T-helper 1 cell treated with Interleukin-12 subunit alpha and Interleukin-12 subunit beta and Interleukin-4 antibody, amounts not matched to agents 30 μg/mL and 1 μg/mL, for 36 hours (primary cell): ENCODE results near the gene SATB1.

Experiments
- H3K27ac Mint-ChIP-seq: one replicate; pipeline ENCODE4 v1.8.0; 2021; ENCODE audit warnings: mild to moderate bottlenecking, mixed read lengths
- H3K27me3 Mint-ChIP-seq: one replicate; pipeline ENCODE4 v1.8.0; 2021; ENCODE audit warnings: low read depth, mixed read lengths
- H3K36me3 Mint-ChIP-seq: one replicate; pipeline ENCODE4 v1.8.0; 2021; ENCODE audit warnings: low read depth, mixed read lengths
- H3K4me1 Mint-ChIP-seq: one replicate; pipeline ENCODE4 v1.8.0; 2021; ENCODE audit warnings: low read depth, mixed read lengths
- H3K4me3 Mint-ChIP-seq: one replicate; pipeline ENCODE4 v1.8.0; 2021; ENCODE audit warnings: mild to moderate bottlenecking, moderate library complexity, mixed read lengths
- H3K9me3 Mint-ChIP-seq: one replicate; pipeline ENCODE4 v1.8.0; 2021; ENCODE audit warnings: mixed read lengths

The SATB1 gene

GRCh38 chr3:18398448-18398847, 26.7 kb downstream of the SATB1 start:
- H3K9me3 Mint-ChIP-seq, result no peaks in the 10 kb centered on the region
- peak overlapping the region; percentile 33 for H3K27ac Mint-ChIP-seq
- H3K27me3 Mint-ChIP-seq, result no peaks in the 10 kb centered on the region
- H3K4me1 Mint-ChIP-seq, result peaks cover 83% of the 10 kb centered on the region
- H3K36me3 Mint-ChIP-seq, result peaks cover 79% of the 10 kb centered on the region
- no peak overlapping the region for H3K4me3 Mint-ChIP-seq

DNA sequence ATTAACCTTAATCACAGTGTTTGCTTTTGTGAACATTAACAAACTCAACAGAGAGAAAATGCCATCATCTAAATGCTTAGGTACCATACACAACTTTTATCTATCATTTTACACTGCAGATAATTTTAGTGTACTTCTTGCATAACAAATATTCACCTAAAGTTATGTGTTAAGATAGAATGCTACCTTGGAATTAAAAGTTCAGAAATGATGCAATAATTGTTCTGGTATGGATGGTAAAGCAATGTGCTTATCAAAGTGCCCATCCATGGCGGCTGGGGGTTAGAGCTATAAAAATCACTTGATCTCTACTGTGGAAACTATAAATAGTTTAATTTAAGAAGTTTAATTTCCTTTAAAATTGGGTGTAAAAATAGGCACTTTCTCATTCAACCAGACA, 28.7 kb downstream of the SATB1 start:
- Mint-ChIP-seq H3K4me3 (no peak overlapping the region), H3K36me3 (peaks cover 80% of the 10 kb centered on the region), H3K27me3 (no peaks in the 10 kb centered on the region)

GRCh38 chr3:18394384-18394995, 30.6 kb downstream of the SATB1 start:
- Mint-ChIP-seq H3K36me3 (peaks cover 71% of the 10 kb centered on the region), H3K4me3 (peak overlapping the region; percentile 32), H3K9me3 (no peaks in the 10 kb centered on the region), H3K27me3 (no peaks in the 10 kb centered on the region), H3K27ac (peak overlapping the region; percentile 43), H3K4me1 (peaks cover 68% of the 10 kb centered on the region)

More for the DNA sequence above, 28.7 kb downstream of the SATB1 start:
- Mint-ChIP-seq H3K27ac (peak overlapping the region; percentile 65), H3K4me1 (peaks cover 78% of the 10 kb centered on the region), H3K9me3 (no peaks in the 10 kb centered on the region)

- Mint-ChIP-seq H3K4me3 (peak overlapping the region; percentile 32), H3K4me1 (peaks cover 69% of the 10 kb centered on the region), H3K27me3 (no peaks in the 10 kb centered on the region), H3K27ac (peak overlapping the region; percentile 43), H3K36me3 (peaks cover 68% of the 10 kb centered on the region), H3K9me3 (no peaks in the 10 kb centered on the region)
Observed at GRCh38 chr3:18393906-18394305, 31.2 kb downstream of the SATB1 start.

DNA sequence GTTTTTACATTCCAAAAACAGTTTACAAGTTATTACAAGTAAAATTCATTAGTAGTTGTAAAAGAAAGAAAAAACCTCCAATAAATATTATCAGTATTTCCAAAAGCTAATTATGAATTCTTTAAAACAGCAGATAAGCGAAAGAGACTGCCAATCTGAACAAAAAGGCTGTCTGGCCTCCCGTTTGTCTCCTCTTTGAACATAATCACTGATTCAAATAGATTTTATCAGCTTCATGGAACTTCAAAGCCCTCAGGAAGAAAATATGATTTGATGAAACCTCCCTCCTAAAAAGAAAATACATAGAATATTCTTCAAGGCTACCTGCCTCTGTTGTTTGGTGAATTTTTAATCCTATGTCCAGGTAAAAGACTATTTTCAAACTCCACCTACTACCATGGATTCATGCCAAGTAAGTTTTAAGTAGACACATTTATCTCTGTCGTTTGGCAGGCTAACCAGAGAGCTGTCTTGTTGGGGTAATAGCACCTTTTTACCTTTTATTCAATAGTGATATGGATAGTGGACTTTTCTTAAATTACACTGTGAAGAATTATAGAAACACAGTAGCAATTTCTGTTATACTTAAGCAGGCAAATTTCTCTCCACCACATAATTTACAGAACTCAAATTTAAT, 35.0 kb downstream of the SATB1 start:
- Mint-ChIP-seq H3K4me1 (peaks cover 65% of the 10 kb centered on the region), H3K4me3 (peak overlapping the region; percentile 52)

DNA sequence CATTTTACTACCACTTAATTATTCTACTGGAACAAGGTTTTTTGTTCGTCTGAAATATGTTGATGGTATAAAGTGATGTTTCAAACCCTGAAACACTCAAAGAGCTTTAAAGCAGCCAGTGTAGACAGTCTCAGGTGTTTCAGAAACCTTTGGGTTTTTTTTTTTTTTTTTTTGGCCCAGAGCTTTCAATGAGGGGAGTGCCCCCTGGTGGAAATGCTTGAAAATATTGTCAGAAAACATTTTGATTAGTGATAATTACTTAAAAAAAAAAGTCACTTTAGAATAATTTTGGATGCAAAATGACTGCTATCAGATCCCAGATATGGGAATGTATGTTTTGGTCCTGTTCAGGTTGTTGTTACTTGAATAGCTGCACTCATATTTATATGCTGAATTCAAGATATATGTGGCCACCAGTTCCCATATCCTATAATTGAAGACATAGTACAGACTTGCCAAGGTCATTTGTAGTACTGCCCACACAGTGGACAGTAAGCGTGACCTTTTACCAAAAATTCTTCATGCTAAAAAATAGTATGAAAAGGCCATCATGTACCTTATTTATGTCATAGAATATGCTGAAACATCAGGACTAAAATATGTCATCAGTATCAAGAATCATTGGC, 35.9 kb downstream of the SATB1 start:
- Mint-ChIP-seq H3K36me3 (peaks cover 57% of the 10 kb centered on the region), H3K27ac (peak overlapping the region; percentile 4), H3K4me3 (no peak overlapping the region), H3K4me1 (peaks cover 63% of the 10 kb centered on the region), H3K27me3 (no peaks in the 10 kb centered on the region), H3K9me3 (no peaks in the 10 kb centered on the region)

More for the DNA sequence above, 35.0 kb downstream of the SATB1 start:
- peaks cover 61% of the 10 kb centered on the region for H3K36me3 Mint-ChIP-seq
- peak overlapping the region; percentile 66 for H3K27ac Mint-ChIP-seq
- no peaks in the 10 kb centered on the region for H3K9me3 Mint-ChIP-seq
- H3K27me3 Mint-ChIP-seq, result no peaks in the 10 kb centered on the region

DNA sequence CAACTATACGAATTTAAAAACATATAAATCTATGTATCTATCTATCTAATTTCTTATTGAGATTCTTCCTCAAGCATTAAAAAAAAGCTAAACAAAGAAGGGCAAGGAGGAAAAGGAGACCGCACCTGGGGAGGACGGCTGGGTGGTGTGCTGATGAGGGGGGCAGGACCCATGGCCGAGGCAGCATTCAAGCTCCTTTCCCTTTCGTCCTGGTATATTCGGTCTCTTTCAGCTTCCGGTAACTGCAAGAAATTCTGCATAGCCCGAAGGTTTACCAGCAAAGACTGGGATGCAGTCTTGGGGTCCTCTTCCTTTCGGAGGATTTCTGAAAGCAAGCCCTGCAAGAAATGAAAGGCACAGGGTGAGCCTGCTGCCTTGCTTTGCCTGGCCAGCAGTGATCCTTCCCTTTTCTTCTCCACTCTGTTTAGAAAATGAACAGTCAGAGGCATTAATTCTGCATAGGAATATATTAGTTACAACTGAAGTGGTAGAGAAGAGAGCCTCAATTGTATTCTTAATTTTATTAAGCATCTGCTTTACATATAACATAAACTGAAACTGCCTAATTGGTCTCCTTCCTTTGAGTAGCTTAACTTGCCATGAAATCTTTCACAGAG, 38.8 kb downstream of the SATB1 start:
- no peak overlapping the region for H3K4me3 Mint-ChIP-seq
- no peak overlapping the region for H3K27ac Mint-ChIP-seq
- no peaks in the 10 kb centered on the region for H3K27me3 Mint-ChIP-seq
- H3K4me1 Mint-ChIP-seq, result peaks cover 52% of the 10 kb centered on the region
- H3K36me3 Mint-ChIP-seq, result peaks cover 49% of the 10 kb centered on the region
- H3K9me3 Mint-ChIP-seq, result no peaks in the 10 kb centered on the region

DNA sequence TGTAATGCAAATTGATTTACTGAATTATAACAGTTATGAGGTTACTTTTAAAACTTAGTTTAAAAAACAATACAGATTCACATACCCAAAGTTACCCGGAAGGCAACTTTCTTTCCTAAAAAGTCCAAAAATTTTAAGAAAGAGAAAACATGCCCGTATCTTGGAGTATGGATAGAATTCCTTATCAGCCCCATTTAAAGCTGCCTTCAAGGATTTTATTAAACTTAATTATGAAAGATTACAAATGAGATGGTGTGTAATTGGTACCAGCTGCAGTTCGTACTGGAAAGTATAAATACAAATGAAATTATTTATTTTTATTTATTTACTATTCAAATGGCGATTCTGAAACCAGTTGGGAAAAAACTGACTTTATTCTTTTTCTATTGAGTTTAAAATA, 39.4 kb downstream of the SATB1 start:
- Mint-ChIP-seq H3K27me3 (no peaks in the 10 kb centered on the region), H3K4me1 (peaks cover 56% of the 10 kb centered on the region), H3K27ac (no peak overlapping the region), H3K36me3 (peaks cover 54% of the 10 kb centered on the region), H3K9me3 (no peaks in the 10 kb centered on the region), H3K4me3 (no peak overlapping the region)

DNA sequence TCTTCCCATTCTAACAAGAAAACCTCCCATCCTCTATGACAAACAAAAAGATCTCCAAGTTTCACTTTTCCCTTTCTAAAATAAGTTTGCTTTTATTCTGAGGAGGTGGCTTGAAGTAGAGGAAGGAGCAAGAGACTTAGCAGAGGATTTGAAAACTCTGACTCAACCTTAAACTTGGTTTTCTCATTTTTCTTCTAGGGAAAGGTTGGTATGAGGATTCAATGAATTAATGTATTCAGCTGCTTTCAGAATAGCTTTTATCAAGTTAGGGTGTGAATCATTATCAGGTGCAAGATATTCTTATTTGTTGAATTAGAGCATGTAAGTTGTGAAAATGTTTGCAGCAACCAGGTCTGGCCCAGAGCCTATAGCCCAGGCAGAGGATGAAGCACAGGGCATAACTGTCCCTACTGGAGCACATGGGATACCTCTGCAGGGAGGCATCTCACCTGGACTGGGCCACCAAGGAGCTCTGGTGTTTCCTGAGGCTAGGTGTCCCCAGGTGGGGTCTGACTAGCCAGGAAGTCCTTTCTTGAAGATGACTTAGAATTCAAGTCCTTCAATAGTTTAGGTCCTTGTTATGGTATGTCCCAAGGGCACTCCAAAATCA, 42.3 kb downstream of the SATB1 start:
- Mint-ChIP-seq H3K27me3 (no peaks in the 10 kb centered on the region), H3K9me3 (no peaks in the 10 kb centered on the region), H3K27ac (peak overlapping the region; percentile 62), H3K36me3 (peaks cover 56% of the 10 kb centered on the region), H3K4me3 (no peak overlapping the region), H3K4me1 (peaks cover 52% of the 10 kb centered on the region)

DNA sequence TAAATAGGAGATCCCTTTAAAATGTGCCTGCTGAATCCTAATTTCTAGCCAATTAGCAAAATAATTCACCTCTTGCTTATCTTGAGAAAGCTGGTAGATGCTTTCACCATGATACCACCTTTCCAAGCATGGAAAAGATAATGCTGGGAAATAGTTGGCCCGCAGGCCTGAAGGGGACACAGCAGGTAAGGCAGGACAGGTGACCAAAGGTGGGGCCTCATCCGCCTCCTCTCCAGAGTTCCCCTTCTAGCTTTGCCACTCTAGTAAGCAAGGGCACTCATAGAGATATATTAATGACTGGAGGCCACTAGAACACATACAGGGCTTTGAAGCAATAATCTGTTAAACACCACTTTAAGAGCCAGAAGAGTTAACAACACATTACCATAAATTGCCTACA, 45.5 kb downstream of the SATB1 start:
- Mint-ChIP-seq H3K27me3 (no peaks in the 10 kb centered on the region), H3K4me3 (no peak overlapping the region), H3K27ac (peak overlapping the region; percentile 37), H3K9me3 (no peaks in the 10 kb centered on the region), H3K36me3 (peaks cover 66% of the 10 kb centered on the region), H3K4me1 (peaks cover 57% of the 10 kb centered on the region)

- H3K36me3 Mint-ChIP-seq, result peaks cover 68% of the 10 kb centered on the region
Observed at GRCh38 chr3:18378218-18378617, 46.9 kb downstream of the SATB1 start.

GRCh38 chr3:18376682-18377081, 48.5 kb downstream of the SATB1 start:
- H3K4me1 Mint-ChIP-seq, result peaks cover 71% of the 10 kb centered on the region
- no peak overlapping the region for H3K27ac Mint-ChIP-seq
- H3K4me3 Mint-ChIP-seq, result no peak overlapping the region
- H3K27me3 Mint-ChIP-seq, result no peaks in the 10 kb centered on the region
- peaks cover 71% of the 10 kb centered on the region for H3K36me3 Mint-ChIP-seq
- no peaks in the 10 kb centered on the region for H3K9me3 Mint-ChIP-seq

More at GRCh38 chr3:18378218-18378617, 46.9 kb downstream of the SATB1 start:
- no peaks in the 10 kb centered on the region for H3K9me3 Mint-ChIP-seq
- no peak overlapping the region for H3K27ac Mint-ChIP-seq
- H3K27me3 Mint-ChIP-seq, result no peaks in the 10 kb centered on the region
- peaks cover 63% of the 10 kb centered on the region for H3K4me1 Mint-ChIP-seq
- H3K4me3 Mint-ChIP-seq, result no peak overlapping the region

DNA sequence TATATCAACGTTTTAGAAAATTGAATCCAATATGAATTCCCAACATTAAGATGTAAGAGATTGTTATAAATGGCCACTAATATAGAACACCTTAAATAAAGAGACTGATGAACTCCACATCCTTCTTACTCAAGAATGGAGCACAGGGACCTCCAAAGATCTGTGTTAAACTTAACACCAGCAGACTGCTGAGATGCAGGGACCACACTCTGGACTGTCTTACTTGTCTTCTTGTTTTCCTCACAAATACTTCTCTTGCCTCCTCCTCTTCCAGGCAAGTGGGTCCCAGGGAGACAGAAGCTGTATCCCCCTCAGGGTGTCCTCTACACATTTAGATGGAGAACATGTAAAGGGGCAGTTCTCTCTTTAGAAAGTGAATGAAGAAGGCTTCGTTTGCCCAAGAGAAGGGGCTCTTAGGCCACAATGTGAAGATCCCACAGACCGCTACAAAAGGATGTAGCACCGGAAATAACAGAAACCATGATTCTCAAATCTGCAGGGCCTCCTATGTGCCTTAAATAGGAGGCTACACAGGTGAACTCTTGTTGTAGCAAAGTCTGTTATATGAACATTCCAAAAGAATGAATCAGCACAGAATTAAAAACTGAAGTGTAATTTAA, 52.2 kb downstream of the SATB1 start:
- H3K27ac Mint-ChIP-seq, result peak overlapping the region; percentile 86
- peaks cover 77% of the 10 kb centered on the region for H3K4me1 Mint-ChIP-seq
- no peaks in the 10 kb centered on the region for H3K27me3 Mint-ChIP-seq
- peaks cover 76% of the 10 kb centered on the region for H3K36me3 Mint-ChIP-seq
- H3K4me3 Mint-ChIP-seq, result peak overlapping the region; percentile 58
- no peaks in the 10 kb centered on the region for H3K9me3 Mint-ChIP-seq

DNA sequence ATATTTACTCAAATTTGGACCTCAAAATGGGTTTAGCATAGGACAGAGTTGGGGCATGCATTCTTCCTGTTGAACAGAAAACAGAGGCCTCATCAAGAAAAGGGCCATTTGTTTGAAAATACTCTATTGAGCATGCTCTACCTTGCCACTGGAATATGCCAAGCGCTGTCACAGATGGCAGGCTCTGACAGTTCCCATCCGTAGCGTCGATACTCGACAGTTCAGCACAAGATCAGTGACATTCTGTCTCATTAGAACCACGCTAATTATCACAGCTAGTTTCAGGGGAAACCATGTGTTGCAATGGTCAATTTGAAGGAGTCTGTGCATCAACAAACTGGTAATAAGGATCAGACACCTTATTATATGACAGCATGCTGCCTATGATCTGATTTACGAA, 54.5 kb downstream of the SATB1 start:
- H3K27ac Mint-ChIP-seq, result peak overlapping the region; percentile 16
- H3K36me3 Mint-ChIP-seq, result peaks cover 83% of the 10 kb centered on the region
- H3K27me3 Mint-ChIP-seq, result no peaks in the 10 kb centered on the region
- no peaks in the 10 kb centered on the region for H3K9me3 Mint-ChIP-seq
- H3K4me1 Mint-ChIP-seq, result peaks cover 71% of the 10 kb centered on the region
- H3K4me3 Mint-ChIP-seq, result no peak overlapping the region
